Stimulated activated CD4-positive, alpha-beta T cell treated with anti-CD3 and anti-CD28 coated beads, Interleukin-15, amount 100 ng/mL, for 24 hours (primary cell): ENCODE data around the gene PABPN1L.

Experiments
- DNase-seq: peaks from one replicate; pipeline ENCODE4 v3.0.0-alpha.2; 2020

PABPN1L gene, protein sequence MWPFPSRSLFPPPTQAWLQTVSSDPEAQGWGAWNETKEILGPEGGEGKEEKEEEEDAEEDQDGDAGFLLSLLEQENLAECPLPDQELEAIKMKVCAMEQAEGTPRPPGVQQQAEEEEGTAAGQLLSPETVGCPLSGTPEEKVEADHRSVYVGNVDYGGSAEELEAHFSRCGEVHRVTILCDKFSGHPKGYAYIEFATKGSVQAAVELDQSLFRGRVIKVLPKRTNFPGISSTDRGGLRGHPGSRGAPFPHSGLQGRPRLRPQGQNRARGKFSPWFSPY

GRCh38 chr16:88866151-88866920 is at the start of gene PABPN1L:
Gene PABPN1L (minus strand): TSS chr16:88866660. CDS start chr16:88866606, 54 bp downstream.
- DNase-seq: no peak

- no peak for DNase-seq
These were observed 49.3 kb upstream of the PABPN1L start for GRCh38 chr16:88915639-88916327.

DNA sequence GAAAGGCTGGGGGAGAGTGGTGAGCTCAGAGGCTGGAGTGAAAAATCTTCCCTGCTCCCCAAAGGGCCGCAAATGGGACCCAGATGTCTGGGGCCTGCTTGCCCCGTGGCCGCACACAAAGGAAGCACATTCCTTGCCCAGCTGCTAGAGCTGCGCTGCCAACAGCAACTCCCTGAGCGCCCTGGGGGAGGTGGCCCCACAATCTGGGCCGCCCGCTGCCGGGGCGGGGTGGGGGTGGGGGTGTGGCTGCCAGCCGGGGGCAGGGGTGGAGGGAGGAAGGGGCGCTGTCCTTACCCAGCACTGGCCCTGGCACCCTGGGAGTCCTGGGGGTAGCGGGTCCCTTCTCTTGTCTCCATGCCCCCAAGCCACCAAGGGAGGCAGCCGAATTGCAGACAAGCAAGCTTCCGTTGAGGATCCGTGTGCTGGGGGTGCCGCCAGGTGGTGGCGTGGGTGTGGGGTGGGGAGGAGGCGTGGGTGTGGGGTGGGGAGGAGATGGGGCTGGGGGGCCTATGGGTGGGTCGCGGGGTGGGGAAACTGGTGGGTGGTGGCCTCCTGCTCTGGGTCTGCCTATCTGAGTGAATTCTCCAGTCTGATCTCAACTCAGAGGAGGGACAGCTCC is 48.4 kb upstream of the PABPN1L start:
- no peak for DNase-seq

DNA sequence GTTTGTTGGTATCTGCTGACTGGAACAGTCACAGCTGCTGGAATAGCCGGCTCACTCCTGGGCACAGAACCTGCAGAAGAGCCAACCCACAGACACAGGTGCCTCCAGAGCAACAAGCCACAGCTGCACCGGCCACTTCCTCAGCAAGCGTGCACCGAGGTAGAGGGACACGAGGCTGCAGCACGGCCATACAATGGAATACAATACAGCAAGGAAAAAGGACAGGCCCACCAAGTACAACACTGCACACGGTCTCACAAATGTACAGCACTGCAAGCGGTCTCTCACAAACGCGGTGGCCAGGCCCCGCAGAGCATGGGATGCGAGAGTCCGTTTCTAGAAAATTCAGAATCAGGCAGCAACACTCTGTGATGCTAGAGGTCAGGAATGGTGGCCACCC is 47.4 kb upstream of the PABPN1L start:
- no peak for DNase-seq

- no peak for DNase-seq
These were observed 46.6 kb upstream of the PABPN1L start for GRCh38 chr16:88913001-88913612.

DNA sequence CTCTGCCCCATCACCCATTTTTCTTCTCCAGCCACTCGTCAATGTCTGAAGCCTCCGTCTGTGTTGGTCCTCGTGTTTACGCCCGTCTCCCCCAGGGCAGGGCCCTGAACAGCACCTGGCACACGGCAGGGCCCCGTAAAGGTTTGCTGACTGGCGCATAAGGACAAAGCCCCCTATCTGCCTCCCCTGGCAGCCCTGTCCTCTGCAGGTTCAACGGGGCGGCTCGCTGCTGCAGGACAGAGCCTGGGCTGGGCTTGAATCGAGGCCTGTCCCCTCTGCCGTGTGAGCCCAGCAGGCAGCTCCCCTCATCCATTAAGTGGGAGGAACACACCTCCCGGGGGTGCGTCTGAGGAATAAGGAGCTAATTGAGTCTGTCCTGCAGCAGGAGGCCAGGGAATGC is 46.1 kb upstream of the PABPN1L start:
- no peak for DNase-seq

DNA sequence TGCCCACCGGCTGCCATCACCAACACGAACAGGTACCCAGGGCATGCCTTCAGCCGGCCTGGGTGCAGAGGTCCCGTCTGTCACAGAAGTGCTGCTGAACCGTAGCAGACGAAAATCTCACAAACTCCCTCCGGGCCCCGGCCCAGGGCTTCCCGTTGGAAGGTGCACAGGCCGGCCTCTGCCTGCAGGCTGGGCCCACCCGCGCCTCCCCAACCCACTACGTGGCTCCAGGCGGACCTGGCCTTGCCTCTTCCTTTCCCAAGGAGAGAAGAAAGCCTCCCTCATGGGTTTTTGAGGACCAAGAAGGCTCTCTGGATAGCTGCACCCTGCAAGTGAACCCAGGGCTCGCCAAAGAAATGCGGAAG is 45.5 kb upstream of the PABPN1L start:
- no peak for DNase-seq

DNA sequence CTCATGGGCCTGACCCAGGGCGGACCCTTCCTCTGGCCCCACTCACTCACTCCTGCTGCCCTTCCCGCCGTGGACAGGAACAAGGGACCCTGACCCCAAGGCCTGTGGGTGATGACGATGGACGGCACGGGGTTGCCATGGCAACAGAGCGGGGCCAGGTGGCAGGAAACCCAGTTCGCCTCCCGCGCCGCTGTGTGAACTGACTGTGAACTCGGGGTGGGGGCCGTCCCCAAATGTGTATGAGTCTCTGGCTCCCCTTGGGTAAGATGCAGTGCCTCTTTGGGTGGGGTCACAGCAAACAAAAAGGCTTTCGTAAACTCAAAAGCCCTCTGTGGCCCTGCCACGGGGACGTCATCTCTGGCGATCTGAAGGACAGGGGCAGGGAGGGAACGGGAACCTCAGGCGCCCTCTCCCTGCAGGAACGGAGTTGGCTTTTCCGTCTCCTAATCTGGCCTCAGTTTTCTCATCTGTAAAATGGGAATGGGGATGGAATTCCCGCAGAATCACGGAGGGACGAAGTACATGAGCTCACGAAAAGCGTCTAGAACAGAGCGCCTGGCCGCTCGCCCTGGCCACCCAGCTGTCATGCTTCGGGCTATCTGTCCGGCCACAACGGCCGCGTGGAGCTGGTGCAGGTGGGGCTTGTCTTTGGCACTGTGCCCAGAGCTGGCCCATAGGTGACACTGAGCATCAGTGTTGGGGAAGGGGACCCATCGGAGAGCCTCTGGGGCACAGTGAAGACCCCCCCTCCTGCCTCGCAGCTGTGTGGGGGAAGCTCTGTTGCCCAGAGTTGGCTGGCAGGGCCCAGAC is 44.9 kb upstream of the PABPN1L start:
- DNase-seq: no peak

DNA sequence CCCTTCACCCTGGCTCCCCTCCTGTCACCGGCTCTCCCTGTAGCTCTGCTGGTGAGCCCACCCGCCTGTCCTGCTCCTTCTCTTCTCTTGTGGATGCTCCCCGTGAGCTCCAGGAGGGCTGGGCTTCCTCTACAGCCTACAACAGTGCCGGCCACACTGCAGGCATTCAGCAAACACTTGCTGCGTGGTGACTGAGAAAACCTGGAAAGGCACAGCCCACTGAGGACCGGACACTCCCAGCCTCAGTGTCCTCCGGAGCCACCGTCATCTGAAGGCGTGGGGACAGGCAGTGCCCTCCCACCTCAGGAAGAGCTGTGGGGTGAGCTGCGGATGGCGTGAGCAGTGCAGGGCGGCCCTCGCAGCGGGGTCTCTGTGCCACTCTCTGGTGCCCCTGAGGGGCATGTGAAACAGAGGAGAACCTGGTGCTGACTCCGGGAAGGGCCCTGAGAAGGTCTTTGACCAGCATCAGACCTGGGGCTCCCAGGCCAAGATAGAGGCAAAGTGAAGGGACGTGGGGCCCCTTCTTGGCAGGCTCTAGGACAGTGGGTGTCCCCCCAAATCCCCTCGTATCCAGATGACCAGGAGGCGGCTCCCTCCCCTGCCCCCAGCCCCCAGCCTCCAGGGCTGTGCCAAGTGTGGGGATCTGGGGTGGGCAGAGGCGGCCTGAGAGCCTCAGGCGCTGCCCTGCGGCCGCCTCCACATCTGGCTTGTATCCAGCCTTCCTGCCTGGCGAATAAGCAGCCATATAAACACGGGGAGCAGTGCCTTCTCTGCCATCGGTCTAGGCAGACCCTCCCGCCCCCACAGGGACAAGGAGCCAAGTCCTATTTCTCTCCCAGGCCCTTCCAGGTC is 44.0 kb upstream of the PABPN1L start:
- no peak for DNase-seq

- DNase-seq: no peak
These were observed 43.2 kb upstream of the PABPN1L start for GRCh38 chr16:88909431-88910210.

- DNase-seq: no peak
These were observed 41.8 kb upstream of the PABPN1L start for GRCh38 chr16:88908307-88908706.

DNA sequence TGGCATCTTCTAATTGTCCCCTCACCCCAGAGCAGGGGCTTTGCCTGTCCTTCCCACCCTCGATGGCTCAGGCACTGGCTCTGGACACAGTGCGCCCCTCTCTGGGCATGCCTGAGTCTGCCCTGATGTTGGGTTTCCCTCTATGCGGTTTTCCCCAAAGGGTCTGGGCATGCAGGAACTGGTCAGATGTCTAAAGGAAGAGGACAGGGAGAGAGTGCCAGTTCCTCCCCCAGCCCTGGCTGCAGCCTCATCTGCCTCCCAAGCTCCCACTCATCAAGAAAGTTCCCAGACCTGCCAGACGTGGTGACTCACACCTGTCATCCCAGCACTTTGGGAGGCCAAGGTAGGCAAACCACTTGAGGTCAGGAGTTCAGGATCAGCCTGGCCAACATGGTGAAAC is 41.3 kb upstream of the PABPN1L start:
- no peak for DNase-seq

DNA sequence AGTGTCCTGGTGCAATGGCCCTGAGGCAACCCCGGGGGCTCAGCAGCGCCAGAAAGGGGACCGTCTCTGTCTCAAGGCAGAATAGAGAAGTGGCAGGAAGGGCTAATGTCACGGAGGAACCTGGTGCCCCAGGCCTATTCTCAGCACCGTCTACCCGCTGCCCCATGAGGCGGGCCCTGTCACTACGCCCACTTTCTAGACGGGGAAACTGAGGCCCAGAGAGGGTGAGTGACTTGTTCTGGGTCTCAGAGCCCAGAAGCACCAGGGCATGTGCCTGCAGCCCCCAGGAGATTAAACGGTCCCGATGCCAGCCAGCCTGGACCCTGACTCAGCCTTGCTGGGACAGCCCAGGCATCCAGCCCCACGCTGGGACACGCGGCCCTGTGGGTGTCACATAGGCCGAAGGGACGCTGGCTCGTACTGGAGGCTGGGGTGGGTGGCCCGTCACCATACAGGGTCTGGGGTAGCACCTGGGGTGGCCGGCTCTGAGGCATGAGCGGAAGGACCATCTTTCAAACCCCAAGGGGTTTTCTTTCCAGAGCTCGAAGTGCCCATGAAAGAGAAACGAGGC is 40.2 kb upstream of the PABPN1L start:
- no peak for DNase-seq

DNA sequence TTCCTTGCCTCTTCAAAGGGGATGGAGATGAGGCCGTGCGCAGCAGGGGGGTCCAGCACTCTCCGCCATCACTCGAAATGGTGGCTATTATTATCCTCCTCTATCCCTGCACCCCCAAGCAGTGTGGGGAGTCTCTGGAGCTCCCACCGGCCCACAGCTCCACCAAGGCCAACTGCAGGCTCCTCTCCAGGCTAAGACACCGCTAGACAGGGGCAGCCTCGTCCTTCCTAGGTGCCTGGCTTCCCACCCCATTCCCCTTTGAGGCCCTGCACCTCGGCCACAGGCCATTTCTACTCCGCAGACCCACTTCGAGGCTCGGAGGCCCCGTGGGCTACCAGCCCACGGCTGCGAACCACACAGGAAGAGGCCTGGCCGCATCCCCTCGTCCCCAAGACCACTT is 39.6 kb upstream of the PABPN1L start:
- no peak for DNase-seq

GRCh38 chr16:88905563-88905962 is 39.1 kb upstream of the PABPN1L start:
- DNase-seq: peak; percentile 41

GRCh38 chr16:88904676-88905365 is 38.4 kb upstream of the PABPN1L start:
- DNase-seq: no peak

DNA sequence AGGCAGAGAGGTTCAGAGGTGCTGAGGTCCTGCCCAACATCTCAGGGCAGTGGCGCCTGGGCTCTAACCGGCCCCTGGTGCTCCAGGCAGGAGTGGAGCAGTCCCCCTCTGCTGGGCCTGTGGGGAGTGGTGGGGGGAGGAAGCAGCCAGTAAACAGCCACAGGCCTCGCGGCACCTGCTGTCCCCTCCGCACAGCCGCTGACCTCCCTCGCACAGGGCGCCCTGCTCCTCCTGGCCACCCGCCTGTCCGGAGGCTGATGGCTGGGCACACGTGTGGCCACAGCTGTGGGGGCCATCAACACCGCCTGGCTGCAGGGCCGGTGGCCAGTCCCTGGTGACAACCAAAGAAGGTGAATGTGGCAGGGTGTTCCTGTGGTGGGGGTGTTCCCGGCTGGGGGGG is 36.8 kb upstream of the PABPN1L start:
- no peak for DNase-seq

- no peak for DNase-seq
These were observed 36.3 kb upstream of the PABPN1L start for GRCh38 chr16:88902744-88903143.

DNA sequence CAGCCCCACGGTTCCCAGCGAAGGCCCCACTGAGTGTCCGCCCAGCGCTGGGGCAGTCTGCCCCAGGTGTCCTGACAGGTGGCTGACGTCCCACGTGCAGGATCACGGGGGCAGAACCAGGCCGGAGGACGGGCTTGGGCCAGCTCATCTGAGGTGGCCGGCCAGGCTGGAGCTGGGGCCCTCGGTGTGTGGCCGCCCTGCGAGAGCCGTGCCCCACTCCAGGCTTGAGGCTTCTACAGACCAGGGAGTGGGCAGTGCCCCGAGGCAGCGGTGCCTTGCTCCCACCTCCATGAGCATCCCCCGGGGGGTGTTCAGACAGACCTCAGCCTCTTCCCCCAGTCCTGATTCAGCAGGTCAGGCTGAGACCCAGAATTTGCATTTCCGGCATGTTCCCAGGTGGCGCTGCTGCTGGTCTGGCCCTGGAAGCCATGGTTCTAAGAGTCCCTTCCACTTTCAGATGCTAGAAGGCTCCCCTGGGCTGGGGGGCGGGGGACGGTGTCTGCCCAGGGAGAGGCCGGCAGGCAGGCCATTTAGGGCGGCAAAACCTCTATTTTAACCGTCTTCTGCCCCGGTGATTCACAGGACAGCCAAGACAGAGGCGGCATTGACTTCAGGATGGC is 35.4 kb upstream of the PABPN1L start:
- DNase-seq: no peak
